ENCODE measurements around the gene MS4A12. TPM values are rescaled to one million over a fixed set of nuclear protein-coding genes. Genes with fewer than 3 reads are reported as not detected.
"Not testable (repeated sequence)": the region's sequence is repeated elsewhere in the genome, so short reads cannot be mapped to it uniquely, and the experiment has no call there.

The MS4A12 gene
- total RNA-seq (not detected), polyA plus RNA-seq (under 1 TPM in 1 of 2 donors, not detected in 1; 0.15 TPM)

GRCh38 chr11:60492488-60493009 lies at the start of gene MS4A12:
TSS of gene MS4A12 (plus strand) at chr11:60492778. CDS start at chr11:60497319, 4,541 bp downstream.
- FAIRE-seq: peak; percentile 41
- intact Hi-C loops (cut with DNase I): no loop called here
- H3K4me1 ChIP-seq: no peaks in the 10 kb centered on the region
- no peak for DNase-seq
- no peaks in the 10 kb centered on the region for H3K36me3 ChIP-seq
- H3K9me3 ChIP-seq: no peaks in the 10 kb centered on the region
- ATAC-seq: no peak
- no peaks in the 10 kb centered on the region for H3K27me3 ChIP-seq
- H3K4me3 ChIP-seq: no peak within 1 kb of the TSS
- no peak for TF ChIP-seq CTCF (IDR thresholded peaks at IDR 0.05)
- no peak within 1 kb of the TSS for H3K27ac ChIP-seq
- WGBS, 2 donors: 65 to 74% methylated on average over 4 of the region's 4 CpGs

GRCh38 chr11:60447070-60447469 lies 45.5 kb upstream of the MS4A12 start:
- TF ChIP-seq CTCF (IDR thresholded peaks at IDR 0.05): no peak
- Histone ChIP-seq H3K27me3 (no peaks in the 10 kb centered on the region), H3K9me3 (no peaks in the 10 kb centered on the region), H3K36me3 (no peaks in the 10 kb centered on the region), H3K4me1 (no peaks in the 10 kb centered on the region), H3K27ac (no peak overlapping the region), H3K4me3 (no peak overlapping the region)
- intact Hi-C loops (cut with DNase I): no loop called here
- DNase-seq (no peak), FAIRE-seq (no peak), ATAC-seq (no peak)

GRCh38 chr11:60447846-60448245 lies 44.7 kb upstream of the MS4A12 start:
- intact Hi-C loops (cut with DNase I): no loop called here
- H3K9me3 ChIP-seq: no peaks in the 10 kb centered on the region
- TF ChIP-seq CTCF (IDR thresholded peaks at IDR 0.05): no peak
- H3K27me3 ChIP-seq: no peaks in the 10 kb centered on the region
- H3K36me3 ChIP-seq: no peaks in the 10 kb centered on the region
- no peak for DNase-seq
- no peak overlapping the region for H3K27ac ChIP-seq
- FAIRE-seq: no peak
- ATAC-seq: no peak
- no peak overlapping the region for H3K4me3 ChIP-seq
- H3K4me1 ChIP-seq: no peaks in the 10 kb centered on the region

- peak in 1 of 6 donors; percentile 19 for DNase-seq
- H3K36me3 ChIP-seq; H3K4me3 ChIP-seq; H3K27me3 ChIP-seq; H3K4me1 ChIP-seq; H3K27ac ChIP-seq; ATAC-seq; intact Hi-C loops (cut with DNase I); FAIRE-seq; H3K9me3 ChIP-seq: not testable (repeated sequence)
- WGBS, 2 donors: 90 to 94% methylated on average over 11 to 32 of the region's 32 CpGs
These were observed 41.4 kb upstream of the MS4A12 start for GRCh38 chr11:60451185-60451584.

GRCh38 chr11:60454212-60454611 lies 38.4 kb upstream of the MS4A12 start:
- Histone ChIP-seq H3K36me3 (no peaks in the 10 kb centered on the region), H3K27me3 (no peaks in the 10 kb centered on the region), H3K9me3 (no peaks in the 10 kb centered on the region), H3K4me1 (no peaks in the 10 kb centered on the region), H3K4me3 (no peak overlapping the region), H3K27ac (no peak overlapping the region)
- DNase-seq: no peak
- TF ChIP-seq CTCF (IDR thresholded peaks at IDR 0.05): no peak
- FAIRE-seq: no peak
- intact Hi-C loops (cut with DNase I): no loop called here
- ATAC-seq: no peak

All from pancreas (tissue), 10 donors.